IgD-negative memory B cell (primary cell): ENCODE results near the gene HPCAL1. TPM values are rescaled to one million over a fixed set of nuclear protein-coding genes. Genes with fewer than 3 reads are reported as not detected.
A peak's percentile ranks its signal among the peaks of the same experiment; 100 is the strongest.

Source experiments
- H3K27ac Mint-ChIP-seq, 3 donors: one replicate each; pipeline ENCODE4 v1.8.0; 2020 to 2022; ENCODE audit warnings: mild to moderate bottlenecking in 3 of 3, mixed read lengths in 3 of 3, moderate library complexity in 1 of 3
- H3K27me3 Mint-ChIP-seq: one replicate; pipeline ENCODE4 v1.8.0; 2021; ENCODE audit warnings: mixed read lengths
- H3K36me3 Mint-ChIP-seq: one replicate; pipeline ENCODE4 v1.8.0; 2020; ENCODE audit warnings: mild to moderate bottlenecking, mixed read lengths
- H3K4me1 Mint-ChIP-seq, 3 donors: one replicate each; pipeline ENCODE4 v1.8.0; 2020 to 2022; ENCODE audit warnings: mixed read lengths in 3 of 3, mild to moderate bottlenecking in 1 of 3
- H3K4me3 Mint-ChIP-seq, 4 donors: one replicate each; pipeline ENCODE4 v1.8.0; 2020 to 2022; ENCODE audit warnings: mild to moderate bottlenecking in 4 of 4, mixed read lengths in 4 of 4, moderate library complexity in 3 of 4
- H3K9me3 Mint-ChIP-seq, 3 donors: one replicate each; pipeline ENCODE4 v1.8.0; 2020 to 2021; ENCODE audit warnings: mixed read lengths in 3 of 3, mild to moderate bottlenecking in 1 of 3
- polyA plus RNA-seq: library from polyadenylated mRNA; unstranded; fragments of 300-500 nt; fragmentation: Illumina TruSeq; gene quantifications from one replicate; pipeline ENCODE4 v1.2.3, GENCODE V29; 2021

Gene HPCAL1
- polyA plus RNA-seq, 1 donor from 2014 or later, result 89.2 TPM

DNA sequence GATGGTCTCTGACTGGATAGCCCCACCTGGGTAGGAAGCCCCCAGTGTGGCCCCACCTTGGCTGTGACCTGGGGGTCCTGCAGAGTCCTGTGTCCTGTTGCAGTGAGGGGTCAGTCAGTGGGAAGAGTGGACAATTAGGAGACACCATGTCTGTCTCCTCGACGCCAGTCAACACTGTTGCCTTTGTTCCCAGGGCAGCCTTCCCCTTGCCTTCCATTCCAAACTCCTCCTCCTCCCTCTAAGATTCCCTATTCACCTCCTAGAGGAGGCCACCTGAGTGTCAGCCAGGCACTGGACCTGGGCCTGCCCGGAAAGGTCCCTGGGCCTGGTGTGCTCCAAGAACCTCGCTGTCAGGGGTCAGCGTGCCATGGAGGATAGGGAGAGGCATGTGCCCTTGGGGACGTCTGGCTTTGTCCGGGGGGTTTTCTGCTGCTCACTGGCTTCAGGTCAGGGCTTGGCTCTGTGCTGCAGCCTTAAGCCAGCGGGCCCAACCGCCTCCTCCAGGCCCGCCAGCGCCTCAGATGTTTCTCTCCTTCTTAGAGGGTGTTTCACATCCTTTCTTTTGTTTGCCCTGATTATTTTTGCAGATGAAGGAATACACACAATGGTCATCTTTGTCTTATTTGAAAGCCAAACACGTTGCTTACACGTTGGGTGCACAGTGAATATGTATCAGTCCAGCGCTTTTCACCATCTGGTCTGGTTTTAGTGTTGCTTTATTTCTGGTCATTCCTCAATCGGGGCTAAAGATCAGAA lies 68.9 kb downstream of the HPCAL1 start:
- H3K4me1 Mint-ChIP-seq, result peaks cover 25 to 50% (median 31%) of the 10 kb centered on the region in 3 donors
- H3K36me3 Mint-ChIP-seq, result peaks cover 1% of the 10 kb centered on the region
- no peak overlapping the region for H3K4me3 Mint-ChIP-seq
- H3K9me3 Mint-ChIP-seq, result no peaks in the 10 kb centered on the region
- H3K27me3 Mint-ChIP-seq, result no peaks in the 10 kb centered on the region
- H3K27ac Mint-ChIP-seq, result peak overlapping the region in 2 of 3 donors; percentile 63 to 74

DNA sequence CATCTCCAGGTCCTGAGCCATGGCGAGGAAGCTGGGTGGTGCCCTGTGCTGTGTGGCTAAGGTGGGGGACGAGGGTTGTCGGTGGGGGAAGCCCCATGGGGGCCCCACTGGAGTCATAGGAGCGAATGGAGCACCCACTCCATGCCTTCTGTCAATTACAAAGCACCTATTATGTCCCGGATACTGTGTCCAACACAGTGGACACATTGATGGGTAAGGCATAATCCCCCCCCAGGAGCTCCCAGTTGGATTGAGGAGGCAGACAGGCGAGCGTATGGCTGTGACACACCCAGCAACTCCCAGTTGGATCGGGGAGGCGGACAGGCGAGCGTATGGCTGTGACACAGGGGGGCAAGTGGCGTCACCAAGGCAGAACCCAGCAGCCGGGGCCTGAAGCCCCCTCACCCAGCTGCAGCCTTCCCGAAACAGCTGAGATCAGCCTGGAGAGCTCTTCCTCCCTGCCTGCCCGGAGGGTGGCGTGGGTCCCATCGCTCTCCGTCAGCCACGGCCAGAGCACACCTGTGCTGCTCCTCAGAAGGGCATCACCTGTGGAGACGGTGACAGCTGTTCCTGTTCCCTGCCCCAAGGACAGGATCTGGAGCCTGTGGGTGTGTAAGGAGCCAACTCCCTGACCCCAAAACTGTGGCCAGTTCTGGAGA lies 69.6 kb downstream of the HPCAL1 start:
- no peaks in the 10 kb centered on the region for H3K27me3 Mint-ChIP-seq
- peaks cover 18 to 50% (median 36%) of the 10 kb centered on the region in 3 donors for H3K4me1 Mint-ChIP-seq
- no peaks in the 10 kb centered on the region for H3K9me3 Mint-ChIP-seq
- H3K36me3 Mint-ChIP-seq, result peaks cover 1% of the 10 kb centered on the region
- H3K27ac Mint-ChIP-seq, result peak overlapping the region in 1 of 3 donors; percentile 85
- peak overlapping the region in 1 of 4 donors; percentile 60 for H3K4me3 Mint-ChIP-seq

- Mint-ChIP-seq H3K4me3 (peak overlapping the region in 1 of 4 donors; percentile 60), H3K27me3 (no peaks in the 10 kb centered on the region), H3K36me3 (peaks cover 1% of the 10 kb centered on the region), H3K27ac (peak overlapping the region in 2 of 3 donors; percentile 76 to 85), H3K9me3 (no peaks in the 10 kb centered on the region), H3K4me1 (peaks cover 18 to 49% (median 39%) of the 10 kb centered on the region in 3 donors)
Observed at GRCh38 chr2:10372862-10373240, 70.1 kb downstream of the HPCAL1 start.

DNA sequence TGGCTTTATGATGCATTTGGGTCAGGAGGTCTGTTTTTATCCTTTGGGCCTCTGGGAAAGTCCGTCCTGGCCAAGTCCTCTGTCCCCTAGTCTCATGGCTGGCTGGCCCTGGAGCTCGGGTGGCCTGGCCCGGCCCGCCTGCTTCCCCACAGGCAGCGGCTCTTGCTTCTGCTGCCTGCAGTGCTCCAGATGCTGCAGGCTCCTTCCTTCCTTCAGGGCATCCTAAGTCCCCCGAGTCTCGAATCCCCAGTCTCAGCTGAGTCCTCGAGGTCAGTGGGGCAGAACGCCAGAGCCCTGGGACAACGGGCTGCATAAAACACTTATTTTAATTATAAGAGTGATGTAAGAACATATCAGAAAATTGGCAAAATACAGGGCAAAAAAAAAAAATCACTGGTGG lies 71.2 kb downstream of the HPCAL1 start:
- no peaks in the 10 kb centered on the region for H3K27me3 Mint-ChIP-seq
- H3K4me1 Mint-ChIP-seq, result peaks cover 29 to 57% (median 47%) of the 10 kb centered on the region in 3 donors
- H3K9me3 Mint-ChIP-seq, result no peaks in the 10 kb centered on the region
- no peak overlapping the region for H3K4me3 Mint-ChIP-seq
- H3K36me3 Mint-ChIP-seq, result peaks cover 1% of the 10 kb centered on the region
- peak overlapping the region; percentile 62 to 96 (median 80) for H3K27ac Mint-ChIP-seq

DNA sequence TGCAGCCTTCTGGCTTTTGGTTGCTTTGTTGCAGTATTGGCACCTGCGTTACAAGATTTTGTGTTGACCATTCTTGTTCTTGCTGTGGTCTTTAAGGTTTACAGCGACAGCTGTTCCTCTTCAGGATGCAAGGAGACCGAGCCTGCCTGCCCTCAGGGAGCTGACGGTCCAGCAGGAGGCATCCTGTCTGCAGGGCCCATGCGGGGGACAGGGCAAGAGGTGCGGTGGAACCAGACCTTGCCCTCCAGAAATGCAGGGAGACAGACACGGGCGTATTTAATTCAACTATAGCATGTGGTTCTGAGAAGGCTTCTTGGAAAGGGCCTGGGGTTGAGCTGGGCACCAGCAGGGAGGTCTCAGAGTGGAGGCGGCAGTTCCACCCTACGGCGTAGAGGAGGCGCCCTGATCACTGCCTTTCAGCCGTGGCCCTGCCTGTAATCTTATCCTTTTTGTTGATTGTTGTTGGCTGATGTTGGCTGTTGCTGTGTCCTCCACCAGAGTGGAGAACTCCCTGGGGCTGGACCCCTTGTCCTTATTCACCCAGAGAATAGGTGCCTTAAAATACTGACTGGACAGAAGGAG lies 71.7 kb downstream of the HPCAL1 start:
- Mint-ChIP-seq H3K9me3 (no peaks in the 10 kb centered on the region), H3K36me3 (peaks cover 1% of the 10 kb centered on the region), H3K27me3 (no peaks in the 10 kb centered on the region), H3K4me3 (peak overlapping the region; percentile 51 to 81 (median 59)), H3K4me1 (peaks cover 29 to 58% (median 52%) of the 10 kb centered on the region in 3 donors), H3K27ac (peak overlapping the region; percentile 62 to 96 (median 89))

DNA sequence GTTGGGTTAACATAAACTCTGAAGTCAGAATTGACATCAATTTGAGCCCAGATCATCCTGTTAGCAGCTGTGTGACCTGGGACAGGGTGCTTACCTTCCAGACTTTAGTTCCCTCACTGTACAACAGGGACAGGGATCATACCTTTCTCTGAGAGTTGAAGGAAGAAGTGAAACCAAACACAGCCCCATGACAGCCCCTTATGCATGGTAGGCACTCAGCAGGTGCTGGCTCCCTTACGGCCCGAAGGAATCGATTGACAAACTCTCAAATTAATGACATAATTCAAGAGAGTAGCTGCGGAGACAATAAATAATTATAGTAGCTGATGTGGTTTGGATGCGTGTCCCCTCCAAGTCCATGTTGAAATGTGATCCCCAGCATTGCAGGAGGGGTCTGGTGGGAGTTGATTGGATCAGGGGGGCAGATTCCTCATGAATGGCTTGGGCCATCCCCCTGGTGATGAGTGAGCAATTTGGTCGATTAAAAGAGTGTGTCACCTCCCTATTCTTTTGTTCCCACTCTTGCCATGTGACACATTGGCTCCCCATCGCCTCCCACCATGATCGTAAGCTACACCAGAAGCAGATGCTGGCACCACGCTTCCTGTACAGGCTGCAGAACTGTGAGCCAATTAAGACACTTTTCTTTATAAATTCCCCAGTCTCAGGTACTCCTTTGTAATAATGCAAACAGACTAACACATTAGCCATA lies 73.0 kb downstream of the HPCAL1 start:
- H3K36me3 Mint-ChIP-seq, result peaks cover 1% of the 10 kb centered on the region
- peaks cover 41 to 63% (median 59%) of the 10 kb centered on the region in 3 donors for H3K4me1 Mint-ChIP-seq
- no peaks in the 10 kb centered on the region for H3K9me3 Mint-ChIP-seq
- peak overlapping the region; percentile 62 to 96 (median 89) for H3K27ac Mint-ChIP-seq
- peak overlapping the region; percentile 19 to 85 (median 56) for H3K4me3 Mint-ChIP-seq
- H3K27me3 Mint-ChIP-seq, result no peaks in the 10 kb centered on the region

- Mint-ChIP-seq H3K27ac (peak overlapping the region; percentile 83 to 97 (median 93)), H3K9me3 (no peaks in the 10 kb centered on the region), H3K27me3 (peaks cover 3% of the 10 kb centered on the region)
Observed at GRCh38 chr2:10377052-10377746, 74.5 kb downstream of the HPCAL1 start.

GRCh38 chr2:10377747-10378085 lies 75.0 kb downstream of the HPCAL1 start:
- Mint-ChIP-seq H3K4me1 (peaks cover 57 to 75% (median 72%) of the 10 kb centered on the region in 3 donors), H3K9me3 (no peaks in the 10 kb centered on the region), H3K36me3 (no peaks in the 10 kb centered on the region), H3K4me3 (peak overlapping the region; percentile 60 to 85 (median 78)), H3K27ac (peak overlapping the region; percentile 83 to 97 (median 93)), H3K27me3 (peaks cover 3% of the 10 kb centered on the region)

More at GRCh38 chr2:10377052-10377746, 74.5 kb downstream of the HPCAL1 start:
- H3K4me3 Mint-ChIP-seq, result peak overlapping the region; percentile 60 to 85 (median 78)
- peaks cover 55 to 74% (median 69%) of the 10 kb centered on the region in 3 donors for H3K4me1 Mint-ChIP-seq
- no peaks in the 10 kb centered on the region for H3K36me3 Mint-ChIP-seq

GRCh38 chr2:10378189-10378588 lies 75.5 kb downstream of the HPCAL1 start:
- Mint-ChIP-seq H3K27ac (peak overlapping the region; percentile 83 to 97 (median 93)), H3K4me3 (peak overlapping the region; percentile 60 to 85 (median 78)), H3K27me3 (peaks cover 3% of the 10 kb centered on the region), H3K4me1 (peaks cover 57 to 74% (median 73%) of the 10 kb centered on the region in 3 donors), H3K9me3 (no peaks in the 10 kb centered on the region), H3K36me3 (no peaks in the 10 kb centered on the region)

DNA sequence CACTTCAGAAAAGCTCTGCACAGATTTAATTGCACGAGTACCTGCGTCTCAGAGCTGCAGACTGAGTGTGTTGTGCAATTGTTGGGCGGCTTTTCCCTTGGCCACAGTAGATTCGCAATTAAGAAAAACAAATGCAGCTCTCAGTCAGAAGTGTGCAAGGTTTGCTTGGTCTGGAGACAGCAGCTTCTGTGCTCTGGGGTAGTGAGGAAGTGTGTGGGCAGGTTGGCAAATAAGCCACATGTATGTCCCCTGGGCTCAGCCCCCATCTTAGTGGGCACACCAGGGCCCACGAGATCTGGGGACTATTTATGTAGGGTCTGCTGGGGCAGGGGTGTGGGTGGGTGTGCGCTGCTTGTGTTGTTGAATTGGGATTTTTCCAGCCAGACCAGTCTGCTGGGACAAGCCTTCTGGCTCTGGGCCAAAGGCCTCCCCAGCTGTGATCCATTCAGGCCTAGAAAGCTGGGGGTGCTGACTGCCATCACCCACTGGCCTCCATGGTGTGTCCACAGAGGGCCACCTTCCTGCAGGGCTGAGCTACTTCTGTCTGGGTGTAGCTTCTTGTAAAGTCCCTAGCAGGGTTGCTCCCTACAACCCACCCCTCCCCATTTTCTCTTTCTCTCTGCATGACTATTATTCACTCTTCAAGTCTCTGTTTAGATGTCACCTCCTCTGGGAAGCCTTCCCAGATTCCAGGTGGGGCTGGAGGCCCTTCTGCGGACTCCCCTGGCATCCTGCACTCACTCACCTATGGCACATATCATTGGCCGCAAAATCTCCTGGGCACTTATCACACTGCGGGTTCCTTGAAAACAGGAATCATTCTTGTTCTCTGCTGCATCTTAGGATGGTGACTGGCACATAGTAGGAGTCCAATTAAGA lies 77.6 kb downstream of the HPCAL1 start:
- peak overlapping the region in 3 of 4 donors; percentile 79 to 95 (median 84) for H3K4me3 Mint-ChIP-seq
- H3K27me3 Mint-ChIP-seq, result peaks cover 3% of the 10 kb centered on the region
- no peaks in the 10 kb centered on the region for H3K9me3 Mint-ChIP-seq
- peaks cover 62 to 73% (median 72%) of the 10 kb centered on the region in 3 donors for H3K4me1 Mint-ChIP-seq
- H3K36me3 Mint-ChIP-seq, result peaks cover 3% of the 10 kb centered on the region
- H3K27ac Mint-ChIP-seq, result peak overlapping the region; percentile 65 to 93 (median 83)

- Mint-ChIP-seq H3K27ac (peak overlapping the region; percentile 83 to 93 (median 88)), H3K36me3 (peaks cover 5% of the 10 kb centered on the region), H3K9me3 (no peaks in the 10 kb centered on the region), H3K27me3 (peaks cover 3% of the 10 kb centered on the region), H3K4me1 (peaks cover 61 to 75% (median 68%) of the 10 kb centered on the region in 3 donors), H3K4me3 (peak overlapping the region; percentile 8 to 95 (median 78))
Observed at GRCh38 chr2:10381997-10382353, 79.3 kb downstream of the HPCAL1 start.

DNA sequence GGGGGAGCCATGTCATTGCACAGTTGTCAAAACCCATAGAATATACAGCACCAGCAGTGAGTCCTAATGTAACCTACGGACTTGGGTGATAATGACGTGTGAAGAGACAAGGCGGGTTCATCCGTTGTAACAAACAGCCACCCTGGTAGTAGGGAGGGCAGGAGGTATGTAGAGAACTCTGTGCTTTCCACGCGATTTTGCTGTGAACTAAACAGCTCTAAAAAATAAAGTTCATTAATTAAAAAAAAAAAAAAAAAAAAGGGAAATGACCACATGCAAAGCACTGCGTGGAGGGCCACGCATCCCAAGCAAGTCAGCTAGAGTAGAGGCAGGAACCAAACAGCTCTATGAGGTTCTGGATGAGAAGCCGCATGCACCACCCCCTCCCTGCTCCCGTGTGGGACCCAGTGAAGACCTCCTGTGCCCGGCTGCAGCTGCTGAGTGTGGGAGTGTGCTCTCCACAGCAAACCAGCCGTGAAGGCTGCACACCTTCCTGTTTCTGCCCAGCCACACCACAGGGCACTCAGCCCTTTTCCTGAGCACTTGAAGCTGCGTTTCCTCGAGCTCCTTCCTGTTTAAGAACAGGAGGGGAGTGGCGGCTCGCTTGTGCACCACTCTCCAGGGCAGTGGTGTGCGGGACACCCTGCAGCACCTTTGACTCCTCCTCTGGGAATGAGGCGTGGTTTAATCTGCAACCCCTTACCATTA lies 79.8 kb downstream of the HPCAL1 start:
- Mint-ChIP-seq H3K9me3 (no peaks in the 10 kb centered on the region), H3K4me1 (peaks cover 64 to 74% (median 66%) of the 10 kb centered on the region in 3 donors), H3K27ac (peak overlapping the region; percentile 83 to 93 (median 90)), H3K4me3 (peak overlapping the region; percentile 61 to 95 (median 82)), H3K36me3 (peaks cover 5% of the 10 kb centered on the region), H3K27me3 (peaks cover 3% of the 10 kb centered on the region)
